DND-41 (cell line): ENCODE data around the gene CPNE4.

ENCODE experiments used
- EZH2 ChIP-seq: IDR thresholded peaks from 3 replicates; pipeline ENCODE4 v1.6.1; 2012; ENCODE audit warnings: borderline replicate concordance, low read depth, mild to moderate bottlenecking, moderate library complexity, low read length, inconsistent platforms; ENCODE audit not compliant: severe bottlenecking
- TF ChIP-seq, protein P1 (sequence below): IDR thresholded peaks from 2 replicates; pipeline ENCODE4 v1.5.1; 2012; ENCODE audit warnings: borderline replicate concordance, low read length, moderate library complexity, mild to moderate bottlenecking; ENCODE audit not compliant: poor library complexity, severe bottlenecking; ENCODE audit errors: extremely low read depth

DNA sequence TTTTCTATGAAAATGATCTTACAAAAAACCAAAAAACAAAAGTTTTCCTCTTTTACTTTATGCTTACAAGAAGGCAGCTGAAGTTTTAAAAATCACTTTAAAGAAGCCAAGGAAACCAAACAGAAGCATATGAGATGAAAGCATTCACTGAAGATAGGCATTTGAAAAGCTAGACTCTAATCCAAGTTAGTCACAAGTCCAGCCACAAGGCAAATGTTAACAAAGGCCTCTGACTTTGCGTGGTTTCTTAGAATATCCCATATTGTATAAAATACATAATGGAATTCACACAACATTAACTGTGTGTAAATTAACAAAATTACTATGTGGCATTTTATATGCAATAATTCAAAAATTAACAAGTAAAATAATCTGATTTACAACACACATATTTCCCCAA lies 549.7 kb downstream of the CPNE4 start:
- no peak for TF ChIP-seq EZH2
- TF ChIP-seq, protein P1, sequence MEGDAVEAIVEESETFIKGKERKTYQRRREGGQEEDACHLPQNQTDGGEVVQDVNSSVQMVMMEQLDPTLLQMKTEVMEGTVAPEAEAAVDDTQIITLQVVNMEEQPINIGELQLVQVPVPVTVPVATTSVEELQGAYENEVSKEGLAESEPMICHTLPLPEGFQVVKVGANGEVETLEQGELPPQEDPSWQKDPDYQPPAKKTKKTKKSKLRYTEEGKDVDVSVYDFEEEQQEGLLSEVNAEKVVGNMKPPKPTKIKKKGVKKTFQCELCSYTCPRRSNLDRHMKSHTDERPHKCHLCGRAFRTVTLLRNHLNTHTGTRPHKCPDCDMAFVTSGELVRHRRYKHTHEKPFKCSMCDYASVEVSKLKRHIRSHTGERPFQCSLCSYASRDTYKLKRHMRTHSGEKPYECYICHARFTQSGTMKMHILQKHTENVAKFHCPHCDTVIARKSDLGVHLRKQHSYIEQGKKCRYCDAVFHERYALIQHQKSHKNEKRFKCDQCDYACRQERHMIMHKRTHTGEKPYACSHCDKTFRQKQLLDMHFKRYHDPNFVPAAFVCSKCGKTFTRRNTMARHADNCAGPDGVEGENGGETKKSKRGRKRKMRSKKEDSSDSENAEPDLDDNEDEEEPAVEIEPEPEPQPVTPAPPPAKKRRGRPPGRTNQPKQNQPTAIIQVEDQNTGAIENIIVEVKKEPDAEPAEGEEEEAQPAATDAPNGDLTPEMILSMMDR, result no peak
